Measurements from ENCODE around the gene TRIM75. TPM values are rescaled to one million over a fixed set of nuclear protein-coding genes. Genes with fewer than 3 reads are reported as not detected.

The TRIM75 gene
- total RNA-seq, 4 donors from 2014 or later, result not detected

DNA sequence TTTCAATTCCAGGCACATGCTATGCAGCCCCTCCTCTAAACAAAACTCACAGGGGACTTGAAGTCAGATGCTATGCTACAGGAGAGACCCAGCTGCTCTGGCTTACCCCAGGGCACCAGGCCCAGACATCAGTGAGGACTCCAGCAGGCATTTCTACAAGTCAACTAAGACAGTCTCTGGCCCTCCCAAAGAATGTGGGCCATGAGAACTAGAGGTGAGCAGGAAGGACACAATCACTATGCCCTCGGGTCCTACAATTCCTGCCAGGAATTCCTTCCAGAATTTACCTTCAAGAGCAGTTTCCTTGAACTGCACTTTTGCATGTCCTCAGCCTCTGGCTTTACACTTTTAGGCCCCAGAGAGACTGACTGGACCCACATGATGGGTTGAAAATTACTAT lies 41.6 kb downstream of the TRIM75 start:
- 79% methylated on average over 1 of the region's 1 CpG for WGBS
- Histone ChIP-seq H3K36me3 (peaks cover 50% of the 10 kb centered on the region), H3K4me3 (no peak overlapping the region), H3K27me3 (no peaks in the 10 kb centered on the region), H3K4me1 (no peaks in the 10 kb centered on the region), H3K27ac (no peak overlapping the region), H3K9me3 (no peaks in the 10 kb centered on the region)
- TF ChIP-seq POLR2AphosphoS5 (IDR thresholded peaks at IDR 0.05), result no peak
- no peak for TF ChIP-seq EP300 (IDR thresholded peaks at IDR 0.05)
- TF ChIP-seq POLR2A (IDR thresholded peaks at IDR 0.05), result no peak
- TF ChIP-seq, protein P1, sequence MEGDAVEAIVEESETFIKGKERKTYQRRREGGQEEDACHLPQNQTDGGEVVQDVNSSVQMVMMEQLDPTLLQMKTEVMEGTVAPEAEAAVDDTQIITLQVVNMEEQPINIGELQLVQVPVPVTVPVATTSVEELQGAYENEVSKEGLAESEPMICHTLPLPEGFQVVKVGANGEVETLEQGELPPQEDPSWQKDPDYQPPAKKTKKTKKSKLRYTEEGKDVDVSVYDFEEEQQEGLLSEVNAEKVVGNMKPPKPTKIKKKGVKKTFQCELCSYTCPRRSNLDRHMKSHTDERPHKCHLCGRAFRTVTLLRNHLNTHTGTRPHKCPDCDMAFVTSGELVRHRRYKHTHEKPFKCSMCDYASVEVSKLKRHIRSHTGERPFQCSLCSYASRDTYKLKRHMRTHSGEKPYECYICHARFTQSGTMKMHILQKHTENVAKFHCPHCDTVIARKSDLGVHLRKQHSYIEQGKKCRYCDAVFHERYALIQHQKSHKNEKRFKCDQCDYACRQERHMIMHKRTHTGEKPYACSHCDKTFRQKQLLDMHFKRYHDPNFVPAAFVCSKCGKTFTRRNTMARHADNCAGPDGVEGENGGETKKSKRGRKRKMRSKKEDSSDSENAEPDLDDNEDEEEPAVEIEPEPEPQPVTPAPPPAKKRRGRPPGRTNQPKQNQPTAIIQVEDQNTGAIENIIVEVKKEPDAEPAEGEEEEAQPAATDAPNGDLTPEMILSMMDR (IDR thresholded peaks at IDR 0.05), result no peak
- no peak for DNase-seq (ENCODE audit: low spot score in 2 of 2)

- Histone ChIP-seq H3K4me1 (no peaks in the 10 kb centered on the region), H3K9me3 (no peaks in the 10 kb centered on the region), H3K27ac (no peak overlapping the region), H3K4me3 (no peak overlapping the region), H3K27me3 (no peaks in the 10 kb centered on the region), H3K36me3 (peaks cover 61% of the 10 kb centered on the region)
- no peak for DNase-seq (ENCODE audit: low spot score in 2 of 2)
- WGBS, result 97% methylated on average over 2 of the region's 2 CpGs
- TF ChIP-seq POLR2AphosphoS5 (IDR thresholded peaks at IDR 0.05), result no peak
- TF ChIP-seq, protein P1 (IDR thresholded peaks at IDR 0.05), result peak in 1 of 2 donors; percentile 45
- no peak for TF ChIP-seq POLR2A (IDR thresholded peaks at IDR 0.05)
- no peak for TF ChIP-seq EP300 (IDR thresholded peaks at IDR 0.05)
Measured at GRCh38 chr4:165096776-165097175, 43.1 kb downstream of the TRIM75 start.

DNA sequence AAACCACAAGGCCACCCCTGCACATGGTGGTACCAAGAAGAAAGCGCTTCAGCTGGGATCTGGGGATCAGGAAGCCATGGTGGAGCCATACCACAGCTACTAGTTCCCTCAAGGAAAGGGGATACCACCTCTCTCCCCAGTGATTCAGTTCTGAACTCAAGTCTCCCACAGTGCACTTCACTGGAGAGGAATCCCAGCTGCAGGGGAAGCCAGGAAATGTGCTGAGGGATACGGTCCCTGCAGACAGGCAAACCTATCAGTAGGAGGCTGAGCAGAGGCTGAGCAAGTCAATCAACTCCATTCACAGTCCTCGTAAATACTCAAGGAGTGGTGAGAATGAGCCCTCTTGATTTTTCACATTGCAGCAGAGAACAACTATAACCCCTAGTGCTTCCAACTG lies 48.0 kb downstream of the TRIM75 start:
- Histone ChIP-seq H3K27me3 (no peaks in the 10 kb centered on the region), H3K4me1 (no peaks in the 10 kb centered on the region), H3K36me3 (peaks cover 34% of the 10 kb centered on the region), H3K27ac (no peak overlapping the region), H3K9me3 (no peaks in the 10 kb centered on the region), H3K4me3 (no peak overlapping the region)
- no peak for DNase-seq (ENCODE audit: low spot score in 2 of 2)
- no peak for TF ChIP-seq EP300 (IDR thresholded peaks at IDR 0.05)
- TF ChIP-seq, protein P1 (IDR thresholded peaks at IDR 0.05), result no peak
- TF ChIP-seq POLR2AphosphoS5 (IDR thresholded peaks at IDR 0.05), result no peak
- no peak for TF ChIP-seq POLR2A (IDR thresholded peaks at IDR 0.05)
- WGBS, result 82% methylated on average over 3 of the region's 3 CpGs

DNA sequence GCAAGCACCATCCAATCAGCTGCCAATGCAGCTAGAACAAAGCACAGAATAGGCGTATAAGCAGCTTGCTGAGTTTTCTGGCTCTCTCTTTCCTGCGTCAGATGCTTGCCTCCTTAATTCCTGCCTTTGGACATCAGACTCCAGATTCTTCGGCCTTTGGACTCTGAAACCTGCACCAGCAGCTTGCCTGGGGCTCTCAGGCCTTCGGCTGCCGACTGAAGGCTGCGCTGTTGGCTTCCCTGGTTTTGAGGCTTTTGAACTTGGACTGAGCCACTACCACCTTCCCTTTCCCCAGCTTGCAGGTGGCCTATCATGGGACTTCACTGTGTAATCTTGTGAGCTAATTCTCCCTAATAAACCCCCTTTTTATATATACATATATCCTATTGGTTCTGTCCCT lies 52.9 kb downstream of the TRIM75 start:
- H3K4me3 ChIP-seq, result no peak overlapping the region
- DNase-seq (ENCODE audit: low spot score in 2 of 2), result no peak
- no peaks in the 10 kb centered on the region for H3K27me3 ChIP-seq
- 96% methylated on average over 6 of the region's 6 CpGs for WGBS
- H3K4me1 ChIP-seq, result peaks cover 6% of the 10 kb centered on the region
- TF ChIP-seq POLR2AphosphoS5 (IDR thresholded peaks at IDR 0.05) (no peak), POLR2A (IDR thresholded peaks at IDR 0.05) (no peak), EP300 (IDR thresholded peaks at IDR 0.05) (no peak)
- TF ChIP-seq, protein P1 (IDR thresholded peaks at IDR 0.05), result no peak
- no peaks in the 10 kb centered on the region for H3K9me3 ChIP-seq
- peaks cover 8% of the 10 kb centered on the region for H3K36me3 ChIP-seq
- no peak overlapping the region for H3K27ac ChIP-seq

Other genes starting within 250 kb of the TRIM75 start
- gene APELA, start 176.7 kb upstream of the TRIM75 start, total RNA-seq, result not detected
- gene TRIM61, start 76.2 kb upstream of the TRIM75 start, total RNA-seq, result not detected
- gene TRIM60, start 21.9 kb upstream of the TRIM75 start, total RNA-seq, result not detected
- 10 to 100 TPM in 2 of 4 donors, 1 to 10 TPM in 2; 7.0 to 10.9 (median 10.0) TPM for gene TMEM192, start 59.0 kb downstream of the TRIM75 start, total RNA-seq
- 10 to 100 TPM; 12.5 to 16.4 (median 14.1) TPM for gene KLHL2, start 153.7 kb downstream of the TRIM75 start, total RNA-seq

Measured in suprapubic skin (tissue), 4 donors.